SK-N-SH treated with all-trans-retinoic acid at 6 μM for 48 hours (cell line): ENCODE data around the gene CD302.
"Not testable (repeated sequence)": the region's sequence is repeated elsewhere in the genome, so short reads cannot be mapped to it uniquely, and the experiment has no call there.

Experiments used
- ATAC-seq: fragments of 200-7000 bp; cut with Tn5 transposase; 3 replicates; pipeline ENCODE4 v1.9.1; 2020; ENCODE audit warnings: mild to moderate bottlenecking, moderate library complexity
- CREB5 ChIP-seq: fragments of 250-450 bp; sonication (Bioruptor Pico); IDR thresholded peaks from 2 replicates; pipeline ENCODE4 v1.5.1; 2020; ENCODE audit warnings: low read depth, mild to moderate bottlenecking, moderate library complexity
- CSDC2 ChIP-seq: fragments of 250-450 bp; sonication (Bioruptor Pico); IDR thresholded peaks from 2 replicates; pipeline ENCODE4 v1.5.0; 2020; ENCODE audit warnings: mild to moderate bottlenecking, moderate library complexity
- ESRRG ChIP-seq: fragments of 250-450 bp; sonication (Bioruptor Pico); IDR thresholded peaks from 2 replicates; pipeline ENCODE4 v1.6.1; 2021; ENCODE audit warnings: mild to moderate bottlenecking
- GLIS3 ChIP-seq: fragments of 250-450 bp; sonication (Bioruptor Pico); IDR thresholded peaks from 2 replicates; pipeline ENCODE4 v1.5.0; 2020; ENCODE audit warnings: mild to moderate bottlenecking, moderate library complexity
- ISL1 ChIP-seq: fragments of 250-450 bp; sonication (Bioruptor Pico); IDR thresholded peaks from 2 replicates; pipeline ENCODE4 v2.1.2; 2022; ENCODE audit warnings: mild to moderate bottlenecking, moderate library complexity
- PATZ1 ChIP-seq: fragments of 250-450 bp; sonication (Bioruptor Pico); IDR thresholded peaks from 2 replicates; pipeline ENCODE4 v1.8.0; 2020; ENCODE audit warnings: mild to moderate bottlenecking, moderate library complexity, borderline replicate concordance
- PPARA ChIP-seq: fragments of 250-450 bp; sonication (Bioruptor Pico); IDR thresholded peaks from 2 replicates; pipeline ENCODE4 v1.5.0; 2020; ENCODE audit warnings: mild to moderate bottlenecking, borderline replicate concordance
- TCF4 ChIP-seq: fragments of 250-450 bp; sonication (Bioruptor Pico); IDR thresholded peaks from 2 replicates; pipeline ENCODE4 v1.8.0; 2021; ENCODE audit warnings: mild to moderate bottlenecking, moderate library complexity, borderline replicate concordance
- TOX ChIP-seq: fragments of 250-450 bp; sonication (Bioruptor Pico); IDR thresholded peaks from 2 replicates; pipeline ENCODE4 v1.8.0; 2021; ENCODE audit warnings: mild to moderate bottlenecking, moderate library complexity, borderline replicate concordance
- ZC3H10 ChIP-seq: fragments of 250-450 bp; sonication (Bioruptor Pico); IDR thresholded peaks from 2 replicates; pipeline ENCODE4 v1.5.1; 2021; ENCODE audit warnings: mild to moderate bottlenecking, moderate library complexity
- ZFP3 ChIP-seq: fragments of 250-450 bp; sonication (Bioruptor Pico); IDR thresholded peaks from 2 replicates; pipeline ENCODE4 v1.5.0; 2020; ENCODE audit warnings: mild to moderate bottlenecking, moderate library complexity
- ZFP30 ChIP-seq: fragments of 450-650 bp; formaldehyde crosslinking; IDR thresholded peaks from 2 replicates; pipeline ENCODE4 v1.5.0; 2022; ENCODE audit warnings: mild to moderate bottlenecking, moderate library complexity
- ZNF70 ChIP-seq: fragments of 450-650 bp; formaldehyde crosslinking; IDR thresholded peaks from 2 replicates; pipeline ENCODE4 v1.5.0; 2020; ENCODE audit warnings: mild to moderate bottlenecking, moderate library complexity
- TF ChIP-seq, protein P1 (sequence below): fragments of 250-450 bp; sonication (Bioruptor Pico); IDR thresholded peaks from 2 replicates; pipeline ENCODE4 v1.5.1; 2021; ENCODE audit warnings: mild to moderate bottlenecking, moderate library complexity
- TF ChIP-seq, protein P2 (sequence below): fragments of 250-450 bp; sonication (Bioruptor Pico); IDR thresholded peaks from 2 replicates; pipeline ENCODE4 v1.5.0; 2020; ENCODE audit warnings: mild to moderate bottlenecking, moderate library complexity

The CD302 gene

DNA sequence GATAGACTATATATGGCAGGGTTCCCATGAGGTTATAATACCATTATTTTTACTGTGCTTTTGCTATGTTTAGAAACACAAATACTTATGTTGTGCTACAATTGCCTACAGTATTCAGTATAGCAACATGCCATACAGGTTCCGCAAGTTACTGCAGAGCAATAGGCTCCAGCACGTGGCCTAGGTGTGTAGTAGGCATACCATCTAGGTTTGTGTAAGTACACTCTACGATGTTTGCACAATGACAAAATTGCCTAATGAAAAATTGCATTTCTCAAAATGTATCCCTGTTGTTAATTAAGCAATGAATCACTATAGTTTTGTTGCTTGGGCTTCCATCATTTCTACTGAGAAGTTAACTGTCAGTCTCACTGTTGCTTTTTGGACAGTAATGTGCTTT, 9.8 kb downstream of the CD302 start:
- ATAC-seq, result no peak

GRCh38 chr2:159787647-159788046, 10.4 kb downstream of the CD302 start:
- ATAC-seq, result not testable (repeated sequence)

More for the DNA sequence above, 9.8 kb downstream of the CD302 start:
- no peak for TF ChIP-seq CREB5 (CRISPR knock-in tag)

- TF ChIP-seq CREB5 (CRISPR knock-in tag) (no peak), ESRRG (CRISPR knock-in tag) (no peak), ZFP3 (CRISPR knock-in tag) (no peak), TCF4 (CRISPR knock-in tag) (no peak), ZFP30 (CRISPR knock-in tag) (no peak), CSDC2 (CRISPR knock-in tag) (no peak), PATZ1 (CRISPR knock-in tag) (no peak), PPARA (CRISPR knock-in tag) (no peak)
- TF ChIP-seq, protein P1, sequence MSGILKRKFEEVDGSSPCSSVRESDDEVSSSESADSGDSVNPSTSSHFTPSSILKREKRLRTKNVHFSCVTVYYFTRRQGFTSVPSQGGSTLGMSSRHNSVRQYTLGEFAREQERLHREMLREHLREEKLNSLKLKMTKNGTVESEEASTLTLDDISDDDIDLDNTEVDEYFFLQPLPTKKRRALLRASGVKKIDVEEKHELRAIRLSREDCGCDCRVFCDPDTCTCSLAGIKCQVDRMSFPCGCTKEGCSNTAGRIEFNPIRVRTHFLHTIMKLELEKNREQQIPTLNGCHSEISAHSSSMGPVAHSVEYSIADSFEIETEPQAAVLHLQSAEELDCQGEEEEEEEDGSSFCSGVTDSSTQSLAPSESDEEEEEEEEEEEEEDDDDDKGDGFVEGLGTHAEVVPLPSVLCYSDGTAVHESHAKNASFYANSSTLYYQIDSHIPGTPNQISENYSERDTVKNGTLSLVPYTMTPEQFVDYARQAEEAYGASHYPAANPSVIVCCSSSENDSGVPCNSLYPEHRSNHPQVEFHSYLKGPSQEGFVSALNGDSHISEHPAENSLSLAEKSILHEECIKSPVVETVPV (CRISPR knock-in tag), result no peak
- ATAC-seq, result no peak
Measured at GRCh38 chr2:159786938-159787337, 11.1 kb downstream of the CD302 start.

DNA sequence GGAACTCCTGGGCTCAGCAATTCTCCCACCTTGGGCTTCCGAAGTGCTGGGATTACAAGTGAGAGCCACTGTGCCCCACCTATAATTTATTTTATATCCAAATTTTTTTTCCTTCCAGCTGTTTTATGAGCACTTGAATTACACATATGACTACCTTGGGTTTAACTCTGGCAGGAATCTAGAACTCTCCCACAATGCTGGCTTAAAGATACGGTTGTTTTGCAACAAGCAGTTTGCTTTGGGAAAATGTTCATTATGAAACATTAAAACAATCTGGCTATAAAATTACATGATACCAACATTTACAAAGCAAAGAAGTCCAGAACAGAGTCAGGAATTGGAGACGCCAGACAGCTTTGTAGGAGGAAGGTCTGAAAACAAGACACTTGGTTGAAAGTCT, 12.8 kb downstream of the CD302 start:
- ATAC-seq, result no peak
- no peak for TF ChIP-seq ZFP3 (CRISPR knock-in tag)

GRCh38 chr2:159784744-159785143, 13.3 kb downstream of the CD302 start:
- ATAC-seq, result not testable (repeated sequence)

DNA sequence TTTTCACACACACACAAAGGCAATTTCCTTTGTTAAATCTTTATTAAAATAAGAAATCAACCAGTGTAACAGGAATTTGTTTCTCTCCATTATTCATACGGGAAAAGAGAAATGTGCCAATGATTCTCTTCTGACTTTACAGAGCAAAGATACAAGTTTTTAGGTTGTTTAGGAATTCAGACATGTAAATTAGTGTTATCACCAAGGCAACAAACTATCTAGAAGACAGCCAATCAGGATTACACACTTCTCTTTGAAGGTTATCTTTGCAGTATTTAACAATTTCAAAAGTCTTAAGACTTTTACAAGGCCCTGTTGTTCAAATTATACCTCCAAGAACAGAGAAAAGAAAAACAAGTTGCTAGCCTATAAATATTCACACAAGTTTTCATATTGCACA, 14.5 kb downstream of the CD302 start:
- ATAC-seq, result no peak
- TF ChIP-seq GLIS3 (CRISPR knock-in tag) (no peak), TCF4 (CRISPR knock-in tag) (no peak), ZC3H10 (CRISPR knock-in tag) (no peak), ZNF70 (CRISPR knock-in tag) (no peak), CSDC2 (CRISPR knock-in tag) (no peak), ISL1 (no peak), ESRRG (CRISPR knock-in tag) (no peak), ZFP3 (CRISPR knock-in tag) (no peak), TOX (no peak), ZFP30 (CRISPR knock-in tag) (no peak)
- TF ChIP-seq, protein P2, sequence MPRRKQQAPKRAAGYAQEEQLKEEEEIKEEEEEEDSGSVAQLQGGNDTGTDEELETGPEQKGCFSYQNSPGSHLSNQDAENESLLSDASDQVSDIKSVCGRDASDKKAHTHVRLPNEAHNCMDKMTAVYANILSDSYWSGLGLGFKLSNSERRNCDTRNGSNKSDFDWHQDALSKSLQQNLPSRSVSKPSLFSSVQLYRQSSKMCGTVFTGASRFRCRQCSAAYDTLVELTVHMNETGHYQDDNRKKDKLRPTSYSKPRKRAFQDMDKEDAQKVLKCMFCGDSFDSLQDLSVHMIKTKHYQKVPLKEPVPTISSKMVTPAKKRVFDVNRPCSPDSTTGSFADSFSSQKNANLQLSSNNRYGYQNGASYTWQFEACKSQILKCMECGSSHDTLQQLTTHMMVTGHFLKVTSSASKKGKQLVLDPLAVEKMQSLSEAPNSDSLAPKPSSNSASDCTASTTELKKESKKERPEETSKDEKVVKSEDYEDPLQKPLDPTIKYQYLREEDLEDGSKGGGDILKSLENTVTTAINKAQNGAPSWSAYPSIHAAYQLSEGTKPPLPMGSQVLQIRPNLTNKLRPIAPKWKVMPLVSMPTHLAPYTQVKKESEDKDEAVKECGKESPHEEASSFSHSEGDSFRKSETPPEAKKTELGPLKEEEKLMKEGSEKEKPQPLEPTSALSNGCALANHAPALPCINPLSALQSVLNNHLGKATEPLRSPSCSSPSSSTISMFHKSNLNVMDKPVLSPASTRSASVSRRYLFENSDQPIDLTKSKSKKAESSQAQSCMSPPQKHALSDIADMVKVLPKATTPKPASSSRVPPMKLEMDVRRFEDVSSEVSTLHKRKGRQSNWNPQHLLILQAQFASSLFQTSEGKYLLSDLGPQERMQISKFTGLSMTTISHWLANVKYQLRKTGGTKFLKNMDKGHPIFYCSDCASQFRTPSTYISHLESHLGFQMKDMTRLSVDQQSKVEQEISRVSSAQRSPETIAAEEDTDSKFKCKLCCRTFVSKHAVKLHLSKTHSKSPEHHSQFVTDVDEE (CRISPR knock-in tag), result no peak
- TF ChIP-seq, protein P1 (CRISPR knock-in tag), result no peak
